ENCODE results near the gene TCAIM.

DNA sequence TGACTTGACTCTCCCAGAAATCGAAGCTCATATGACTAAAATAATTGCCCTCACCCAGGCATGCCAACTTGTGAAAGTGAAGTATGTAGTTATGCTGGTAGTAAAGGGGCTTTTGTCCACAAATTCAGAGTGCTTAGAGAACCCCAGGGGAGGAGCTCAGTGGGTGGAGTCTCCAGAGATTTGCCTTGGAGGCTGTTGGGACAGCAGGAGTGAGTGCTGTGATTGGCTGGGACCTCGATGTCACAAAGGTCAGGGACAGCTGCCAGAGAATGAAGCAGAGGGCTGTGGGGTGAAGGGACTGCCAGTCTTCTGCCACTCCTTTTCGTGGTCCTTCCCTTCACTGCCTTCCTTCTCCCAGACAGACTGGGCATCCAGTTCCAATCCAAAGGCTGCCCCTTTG lies 89.1 kb downstream of the TCAIM start:
- TF ChIP-seq CTCF (IDR thresholded peaks at IDR 0.05) (no peak), POLR2A (IDR thresholded peaks at IDR 0.05) (no peak)
